GM12865 (cell line): ENCODE data around the gene SLX9.

Source experiments
- DNase-seq: peaks from one replicate; pipeline ENCODE4 v3.0.0; 2010; ENCODE audit warnings: low read depth
- H3K4me3 ChIP-seq: 2 replicates; pipeline ENCODE4 v1.5.1; 2011; ENCODE audit warnings: mild to moderate bottlenecking, low read depth, low read length, control low read depth
- TF ChIP-seq, protein P1 (sequence below): IDR thresholded peaks from 2 replicates; pipeline ENCODE4 v1.5.1; 2011; ENCODE audit warnings: low read length, control low read depth, low read depth, inconsistent platforms; ENCODE audit not compliant: insufficient read depth; ENCODE audit errors: missing control alignments

Gene SLX9

DNA sequence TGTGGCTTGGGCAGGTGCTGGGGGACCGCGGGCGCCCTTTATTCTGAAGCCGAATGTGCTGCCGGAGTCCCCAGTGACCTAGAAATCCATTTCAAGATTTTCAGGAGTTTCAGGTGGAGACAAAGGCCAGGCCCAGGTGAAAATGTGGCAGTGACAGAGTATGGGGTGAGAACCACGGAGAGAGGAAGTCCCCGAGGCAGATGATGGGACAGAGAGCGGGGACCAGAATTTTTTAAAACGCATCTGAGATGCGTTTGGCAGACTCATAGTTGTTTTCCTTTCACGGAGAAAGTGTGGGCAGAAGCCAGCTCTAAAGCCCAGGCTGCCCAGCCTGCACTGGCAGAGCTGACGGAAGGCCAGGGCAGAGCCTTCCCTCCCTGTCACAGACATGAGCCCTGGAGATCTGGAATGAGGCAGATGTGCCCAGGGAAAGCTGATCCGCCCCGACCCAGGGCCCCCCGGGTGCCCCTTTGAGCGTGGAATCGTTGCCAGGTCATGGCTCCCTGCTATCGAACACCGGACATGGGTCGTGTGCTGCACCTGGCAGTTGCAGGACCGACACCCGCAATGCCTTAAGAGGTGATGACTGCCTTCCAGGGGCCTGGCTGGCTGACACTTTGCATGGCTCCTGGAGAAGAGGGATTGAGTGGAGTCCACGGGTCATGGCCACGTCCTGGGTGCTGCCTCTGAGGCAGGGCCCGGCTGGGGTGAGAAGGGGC is 6.5 kb upstream of the SLX9 start:
- DNase-seq: no peak
- TF ChIP-seq, protein P1, sequence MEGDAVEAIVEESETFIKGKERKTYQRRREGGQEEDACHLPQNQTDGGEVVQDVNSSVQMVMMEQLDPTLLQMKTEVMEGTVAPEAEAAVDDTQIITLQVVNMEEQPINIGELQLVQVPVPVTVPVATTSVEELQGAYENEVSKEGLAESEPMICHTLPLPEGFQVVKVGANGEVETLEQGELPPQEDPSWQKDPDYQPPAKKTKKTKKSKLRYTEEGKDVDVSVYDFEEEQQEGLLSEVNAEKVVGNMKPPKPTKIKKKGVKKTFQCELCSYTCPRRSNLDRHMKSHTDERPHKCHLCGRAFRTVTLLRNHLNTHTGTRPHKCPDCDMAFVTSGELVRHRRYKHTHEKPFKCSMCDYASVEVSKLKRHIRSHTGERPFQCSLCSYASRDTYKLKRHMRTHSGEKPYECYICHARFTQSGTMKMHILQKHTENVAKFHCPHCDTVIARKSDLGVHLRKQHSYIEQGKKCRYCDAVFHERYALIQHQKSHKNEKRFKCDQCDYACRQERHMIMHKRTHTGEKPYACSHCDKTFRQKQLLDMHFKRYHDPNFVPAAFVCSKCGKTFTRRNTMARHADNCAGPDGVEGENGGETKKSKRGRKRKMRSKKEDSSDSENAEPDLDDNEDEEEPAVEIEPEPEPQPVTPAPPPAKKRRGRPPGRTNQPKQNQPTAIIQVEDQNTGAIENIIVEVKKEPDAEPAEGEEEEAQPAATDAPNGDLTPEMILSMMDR: no peak
- H3K4me3 ChIP-seq: peak overlapping the region; percentile 82

DNA sequence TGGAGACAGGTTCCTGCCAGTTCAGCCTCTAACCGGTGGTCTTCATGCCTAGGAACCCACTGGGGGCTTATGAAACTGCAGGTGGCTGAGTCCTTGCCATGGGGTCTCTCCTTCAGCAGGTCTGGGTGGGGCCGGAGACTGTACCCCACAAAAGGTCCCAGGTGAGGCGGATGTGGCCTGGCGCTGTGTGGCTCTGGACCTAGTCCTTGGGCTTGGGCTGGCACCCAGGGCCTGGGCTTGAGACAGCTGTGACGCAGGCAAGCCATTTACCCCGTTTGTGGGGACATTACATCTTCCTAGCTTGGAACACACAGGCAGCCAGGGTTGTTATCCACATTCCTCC is 5.9 kb upstream of the SLX9 start:
- no peak for DNase-seq
- TF ChIP-seq, protein P1: no peak
- H3K4me3 ChIP-seq: no peak overlapping the region

DNA sequence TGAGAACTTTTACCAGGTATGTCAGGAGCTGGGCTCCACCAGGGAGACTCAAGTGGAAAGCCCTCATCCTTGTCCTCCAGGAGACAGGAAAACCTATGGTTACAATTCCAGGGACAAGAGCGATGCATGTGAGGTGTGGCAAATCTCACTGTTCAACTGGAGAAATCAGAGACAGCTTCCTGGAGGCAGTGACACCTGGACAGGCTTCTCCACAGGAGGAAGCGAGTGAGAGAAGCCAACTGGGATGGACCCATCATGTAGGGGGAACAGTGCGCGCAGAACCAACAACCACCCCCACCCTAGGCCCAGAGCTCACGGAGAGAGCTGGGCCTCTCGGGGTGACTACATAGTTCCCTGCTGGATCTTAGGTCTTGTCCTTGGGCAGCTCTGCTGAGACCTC is 5.6 kb upstream of the SLX9 start:
- TF ChIP-seq, protein P1: no peak
- DNase-seq: no peak
- H3K4me3 ChIP-seq: no peak overlapping the region

DNA sequence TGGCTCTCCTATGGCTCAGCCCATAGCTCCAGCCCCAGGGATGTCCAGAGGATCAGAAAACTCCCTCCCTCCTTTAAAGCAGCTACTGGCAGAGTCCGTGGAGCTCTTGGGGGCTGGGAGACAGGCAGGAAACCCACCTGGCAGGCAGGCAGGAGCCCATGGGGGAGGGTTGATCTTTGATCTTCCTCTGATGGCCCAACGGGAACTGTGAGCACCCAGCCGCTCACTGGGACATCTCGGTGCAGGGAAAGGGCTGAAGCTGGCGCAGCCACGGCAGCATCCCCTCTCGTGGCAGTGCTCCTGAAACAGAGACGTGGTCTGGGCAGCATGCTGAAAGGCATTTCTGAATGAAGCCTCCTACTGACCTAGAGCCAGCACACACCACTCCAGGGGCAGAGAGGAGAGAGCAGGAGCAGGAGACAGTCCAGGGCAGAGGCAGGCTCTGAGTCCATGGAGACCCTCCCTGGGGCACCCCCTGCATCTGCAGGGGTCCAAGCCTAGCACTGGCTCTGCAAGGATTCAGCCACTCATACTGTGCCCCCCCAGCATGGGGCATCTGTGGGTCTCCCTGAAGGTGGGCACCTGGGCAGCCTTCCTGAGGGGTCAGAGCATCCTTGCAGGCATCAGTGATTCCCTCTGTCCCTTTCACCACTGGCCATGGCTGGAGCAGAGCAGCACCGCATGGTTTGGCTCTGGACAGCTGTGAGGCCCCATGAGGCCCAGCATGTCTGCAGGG is 4.9 kb upstream of the SLX9 start:
- TF ChIP-seq, protein P1: no peak
- H3K4me3 ChIP-seq: no peak overlapping the region
- no peak for DNase-seq

DNA sequence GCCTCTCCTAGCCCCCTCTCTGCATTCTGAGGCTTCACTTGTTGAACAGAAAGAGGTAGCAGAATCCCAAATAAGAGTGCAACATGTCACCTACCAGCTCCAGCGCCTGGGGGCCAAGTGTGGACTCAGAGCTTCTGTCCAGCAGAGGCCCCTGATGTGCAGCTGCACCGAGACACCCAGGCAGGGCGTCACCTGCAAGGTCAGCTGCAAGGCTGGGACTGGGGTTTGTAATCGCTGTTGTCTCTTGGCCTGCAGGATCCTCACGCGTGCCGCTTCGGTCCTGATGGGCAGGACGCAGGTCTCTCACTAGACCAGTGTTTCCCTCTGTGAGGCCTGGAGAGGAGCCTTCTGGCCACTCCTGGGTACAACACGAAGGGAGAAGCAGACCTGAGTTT is 4.3 kb upstream of the SLX9 start:
- H3K4me3 ChIP-seq: no peak overlapping the region
- no peak for DNase-seq
- TF ChIP-seq, protein P1: no peak

DNA sequence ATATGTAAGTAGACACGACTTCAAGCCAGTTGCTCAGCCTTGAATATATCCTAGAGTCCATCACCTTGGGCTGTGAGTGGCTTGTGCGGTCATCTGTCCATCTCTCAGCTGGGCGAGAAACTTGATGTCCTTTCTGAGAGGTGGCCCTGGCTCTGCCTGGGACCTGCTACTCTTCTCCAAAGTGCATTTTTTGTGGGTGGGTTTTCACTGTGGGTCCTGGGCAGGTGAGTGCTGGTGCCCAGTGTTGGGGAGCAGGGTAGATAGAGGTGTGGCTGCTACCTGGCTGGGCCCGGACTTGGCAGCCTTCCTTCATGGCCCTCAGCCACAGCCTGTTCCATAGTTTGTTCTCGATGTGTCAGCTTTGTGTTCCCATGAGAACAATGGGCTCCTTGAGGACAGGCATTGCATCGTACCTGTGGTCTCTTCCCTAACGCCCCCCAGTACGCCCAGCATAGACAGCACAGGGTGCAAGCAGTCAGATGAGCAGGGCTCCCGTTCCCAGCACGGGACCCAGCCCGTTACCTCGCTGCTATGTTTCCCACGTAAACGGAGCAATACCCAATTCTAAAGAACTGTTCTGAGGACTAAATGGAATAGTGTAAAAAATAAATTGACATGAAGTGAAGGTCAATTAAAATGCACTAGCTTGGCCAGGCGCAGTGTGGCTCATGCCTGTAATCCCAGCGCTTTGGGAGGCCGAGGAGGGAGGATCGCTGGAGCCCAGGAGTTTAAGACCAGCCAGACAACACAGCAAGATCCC is 877 bp upstream of the SLX9 start:
- H3K4me3 ChIP-seq: peak overlapping the region; percentile 89
- TF ChIP-seq, protein P1: no peak
- DNase-seq: no peak
